Measurements from ENCODE around the gene TM9SF1.

The TM9SF1 gene

DNA sequence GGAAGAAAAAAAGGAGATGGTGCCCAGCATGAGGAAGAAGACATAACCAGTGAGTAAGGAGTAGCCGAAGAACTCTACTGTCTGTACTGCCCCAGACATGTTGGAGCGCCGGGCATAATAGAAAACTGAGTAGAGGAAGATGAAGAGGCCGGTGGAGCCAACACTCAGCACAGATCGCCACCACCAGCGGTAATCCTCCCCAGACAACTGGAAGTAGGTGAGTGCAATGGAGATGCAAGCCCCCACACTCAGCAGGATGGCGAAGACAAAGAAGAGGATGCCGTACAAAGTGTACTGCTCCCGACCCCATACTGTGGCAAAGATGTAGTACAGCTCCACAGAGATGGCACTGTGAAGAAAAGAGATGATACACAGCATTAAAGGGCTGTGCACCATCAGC is 5.8 kb downstream of the TM9SF1 start:
- ATAC-seq: no peak
- TF ChIP-seq SNAI2 (CRISPR knock-in tag; IDR thresholded peaks at IDR 0.05) (no peak), ZNF565 (CRISPR knock-in tag; conservative IDR thresholded peaks at IDR 0.05; ENCODE audit: low read depth) (no peak), POU6F1 (CRISPR knock-in tag; IDR thresholded peaks at IDR 0.05; ENCODE audit: borderline replicate concordance, low read depth) (no peak), ZC3H10 (CRISPR knock-in tag; IDR thresholded peaks at IDR 0.05) (no peak), CSRNP3 (CRISPR knock-in tag; IDR thresholded peaks at IDR 0.05) (no peak), CSDC2 (CRISPR knock-in tag; IDR thresholded peaks at IDR 0.05) (no peak), PPARA (CRISPR knock-in tag; IDR thresholded peaks at IDR 0.05; ENCODE audit: borderline replicate concordance) (no peak), ZNF70 (CRISPR knock-in tag; IDR thresholded peaks at IDR 0.05) (no peak), ZFP30 (CRISPR knock-in tag; IDR thresholded peaks at IDR 0.05) (no peak), OSR1 (CRISPR knock-in tag; IDR thresholded peaks at IDR 0.05) (no peak)
- TF ChIP-seq, protein P1, sequence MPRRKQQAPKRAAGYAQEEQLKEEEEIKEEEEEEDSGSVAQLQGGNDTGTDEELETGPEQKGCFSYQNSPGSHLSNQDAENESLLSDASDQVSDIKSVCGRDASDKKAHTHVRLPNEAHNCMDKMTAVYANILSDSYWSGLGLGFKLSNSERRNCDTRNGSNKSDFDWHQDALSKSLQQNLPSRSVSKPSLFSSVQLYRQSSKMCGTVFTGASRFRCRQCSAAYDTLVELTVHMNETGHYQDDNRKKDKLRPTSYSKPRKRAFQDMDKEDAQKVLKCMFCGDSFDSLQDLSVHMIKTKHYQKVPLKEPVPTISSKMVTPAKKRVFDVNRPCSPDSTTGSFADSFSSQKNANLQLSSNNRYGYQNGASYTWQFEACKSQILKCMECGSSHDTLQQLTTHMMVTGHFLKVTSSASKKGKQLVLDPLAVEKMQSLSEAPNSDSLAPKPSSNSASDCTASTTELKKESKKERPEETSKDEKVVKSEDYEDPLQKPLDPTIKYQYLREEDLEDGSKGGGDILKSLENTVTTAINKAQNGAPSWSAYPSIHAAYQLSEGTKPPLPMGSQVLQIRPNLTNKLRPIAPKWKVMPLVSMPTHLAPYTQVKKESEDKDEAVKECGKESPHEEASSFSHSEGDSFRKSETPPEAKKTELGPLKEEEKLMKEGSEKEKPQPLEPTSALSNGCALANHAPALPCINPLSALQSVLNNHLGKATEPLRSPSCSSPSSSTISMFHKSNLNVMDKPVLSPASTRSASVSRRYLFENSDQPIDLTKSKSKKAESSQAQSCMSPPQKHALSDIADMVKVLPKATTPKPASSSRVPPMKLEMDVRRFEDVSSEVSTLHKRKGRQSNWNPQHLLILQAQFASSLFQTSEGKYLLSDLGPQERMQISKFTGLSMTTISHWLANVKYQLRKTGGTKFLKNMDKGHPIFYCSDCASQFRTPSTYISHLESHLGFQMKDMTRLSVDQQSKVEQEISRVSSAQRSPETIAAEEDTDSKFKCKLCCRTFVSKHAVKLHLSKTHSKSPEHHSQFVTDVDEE (CRISPR knock-in tag; IDR thresholded peaks at IDR 0.05): no peak

GRCh38 chr14:24189059-24189375 is 6.2 kb downstream of the TM9SF1 start:
- TF ChIP-seq ESRRG (CRISPR knock-in tag; IDR thresholded peaks at IDR 0.05): no peak
- TF ChIP-seq POU6F1 (CRISPR knock-in tag; IDR thresholded peaks at IDR 0.05; ENCODE audit: borderline replicate concordance, low read depth): no peak
- TF ChIP-seq, protein P2, sequence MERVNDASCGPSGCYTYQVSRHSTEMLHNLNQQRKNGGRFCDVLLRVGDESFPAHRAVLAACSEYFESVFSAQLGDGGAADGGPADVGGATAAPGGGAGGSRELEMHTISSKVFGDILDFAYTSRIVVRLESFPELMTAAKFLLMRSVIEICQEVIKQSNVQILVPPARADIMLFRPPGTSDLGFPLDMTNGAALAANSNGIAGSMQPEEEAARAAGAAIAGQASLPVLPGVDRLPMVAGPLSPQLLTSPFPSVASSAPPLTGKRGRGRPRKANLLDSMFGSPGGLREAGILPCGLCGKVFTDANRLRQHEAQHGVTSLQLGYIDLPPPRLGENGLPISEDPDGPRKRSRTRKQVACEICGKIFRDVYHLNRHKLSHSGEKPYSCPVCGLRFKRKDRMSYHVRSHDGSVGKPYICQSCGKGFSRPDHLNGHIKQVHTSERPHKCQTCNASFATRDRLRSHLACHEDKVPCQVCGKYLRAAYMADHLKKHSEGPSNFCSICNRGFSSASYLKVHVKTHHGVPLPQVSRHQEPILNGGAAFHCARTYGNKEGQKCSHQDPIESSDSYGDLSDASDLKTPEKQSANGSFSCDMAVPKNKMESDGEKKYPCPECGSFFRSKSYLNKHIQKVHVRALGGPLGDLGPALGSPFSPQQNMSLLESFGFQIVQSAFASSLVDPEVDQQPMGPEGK (CRISPR knock-in tag; IDR thresholded peaks at IDR 0.05; ENCODE audit: borderline replicate concordance): no peak
- no peak for TF ChIP-seq ZC3H10 (CRISPR knock-in tag; IDR thresholded peaks at IDR 0.05)
- TF ChIP-seq RARB (CRISPR knock-in tag; IDR thresholded peaks at IDR 0.05): no peak
- TF ChIP-seq TOX (CRISPR knock-in tag; IDR thresholded peaks at IDR 0.05; ENCODE audit: borderline replicate concordance): no peak
- no peak for ATAC-seq

DNA sequence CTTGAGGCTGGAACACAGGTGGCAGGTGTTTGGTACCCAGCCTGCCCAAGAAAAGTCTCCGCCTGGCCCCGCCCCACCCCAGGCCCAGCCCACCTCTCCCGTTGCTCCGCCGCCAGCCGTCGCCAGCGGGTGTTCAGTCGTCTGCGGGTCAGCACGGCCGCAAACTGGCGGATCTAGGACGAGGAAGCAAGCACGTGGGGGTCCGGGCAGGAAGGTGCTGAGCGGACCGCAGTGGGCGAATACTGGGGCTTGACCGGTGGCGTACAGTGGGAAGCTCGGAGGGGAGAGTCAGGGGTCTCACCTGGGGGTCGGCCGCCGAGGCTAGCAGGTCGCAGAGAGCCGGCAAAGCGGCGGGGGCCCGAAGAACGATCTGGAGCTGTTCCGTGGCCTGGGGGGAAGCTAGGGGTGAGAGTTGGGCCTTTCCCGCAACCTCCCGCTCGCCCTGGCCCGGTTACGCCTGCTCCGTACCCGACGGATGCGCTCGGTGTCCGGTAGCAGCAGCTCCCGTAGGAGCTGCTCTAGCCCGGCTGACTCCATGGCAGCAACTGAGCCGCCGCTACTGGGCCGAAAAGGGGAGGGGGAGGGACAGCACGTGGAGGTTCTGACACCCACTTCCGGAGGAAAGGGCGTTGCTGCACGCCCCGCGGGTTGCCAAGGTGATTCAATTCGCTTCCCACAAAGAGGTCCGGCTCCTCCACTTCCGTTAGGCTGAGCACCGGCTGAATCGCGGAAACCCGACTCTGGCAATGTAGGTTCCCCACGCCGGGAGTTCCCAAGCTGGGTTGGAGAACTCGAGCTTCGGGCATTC is 6.8 kb downstream of the TM9SF1 start, which contains the start of gene IPO4:
IPO4 (minus strand) TSS at position 566 of the 808 bp plus-strand sequence; CDS start at position 537, 29 bp downstream.
- ATAC-seq: peak; percentile 92
- TF ChIP-seq, protein P3, sequence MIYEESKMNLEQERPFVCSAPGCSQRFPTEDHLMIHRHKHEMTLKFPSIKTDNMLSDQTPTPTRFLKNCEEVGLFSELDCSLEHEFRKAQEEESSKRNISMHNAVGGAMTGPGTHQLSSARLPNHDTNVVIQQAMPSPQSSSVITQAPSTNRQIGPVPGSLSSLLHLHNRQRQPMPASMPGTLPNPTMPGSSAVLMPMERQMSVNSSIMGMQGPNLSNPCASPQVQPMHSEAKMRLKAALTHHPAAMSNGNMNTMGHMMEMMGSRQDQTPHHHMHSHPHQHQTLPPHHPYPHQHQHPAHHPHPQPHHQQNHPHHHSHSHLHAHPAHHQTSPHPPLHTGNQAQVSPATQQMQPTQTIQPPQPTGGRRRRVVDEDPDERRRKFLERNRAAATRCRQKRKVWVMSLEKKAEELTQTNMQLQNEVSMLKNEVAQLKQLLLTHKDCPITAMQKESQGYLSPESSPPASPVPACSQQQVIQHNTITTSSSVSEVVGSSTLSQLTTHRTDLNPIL (CRISPR knock-in tag; IDR thresholded peaks at IDR 0.05; ENCODE audit: low read depth): no peak
- 0 out of 2 replicates have a peak, but pooled peaks have one; percentile 16 for TF ChIP-seq ZNF8 (CRISPR knock-in tag; IDR thresholded peaks at IDR 0.05)
